A673 (cell line): ENCODE results near the gene NNMT. TPM values are rescaled to one million over a fixed set of nuclear protein-coding genes. Genes with fewer than 3 reads are reported as not detected.

Experiments
- BruUV-seq: library from RNA; stranded (reverse); fragments of 400-500 nt; replicated peaks from 2 replicates; lab custom pipeline; 2021; lab: Mats Ljungman, UMichigan
- CTCF ChIA-PET: fragments of 300-600 bp; sonication (Branson Sonifier 250); formaldehyde crosslinking; loops from one replicate; lab custom pipeline; 2022; ENCODE audit warnings: antibody characterized with exemption; lab: Charles Lee
- POLR2A ChIA-PET: fragments of 300-600 bp; sonication (Branson Sonifier 250); formaldehyde crosslinking; loops from one replicate; lab custom pipeline; 2022; ENCODE audit warnings: antibody characterized with exemption; ENCODE audit not compliant: low non-redundant PET; lab: Charles Lee
- DNase-seq: peaks from one replicate; pipeline ENCODE4 v3.0.0-alpha.2; 2015; ENCODE audit warnings: low spot score
- H3K27ac ChIP-seq: fragments of 200-600 bp; sonication (generic); 2 replicates; pipeline ENCODE4 v1.5.1; 2016; ENCODE audit warnings: mixed run types, low read depth, mild to moderate bottlenecking, mixed read lengths, antibody characterized with exemption, low read length; ENCODE audit not compliant: poor library complexity, severe bottlenecking
- H3K27me3 ChIP-seq: fragments of 200-600 bp; sonication (generic); replicated peaks from 2 replicates; pipeline ENCODE4 v1.6.1; 2017; ENCODE audit warnings: mixed run types, low read depth, mild to moderate bottlenecking, mixed read lengths, antibody characterized with exemption, low read length; ENCODE audit not compliant: insufficient read depth, poor library complexity
- H3K36me3 ChIP-seq: fragments of 200-600 bp; sonication (generic); 2 replicates; pipeline ENCODE4 v1.6.1; 2016; ENCODE audit warnings: mixed run types, mild to moderate bottlenecking, mixed read lengths, antibody characterized with exemption, low read length; ENCODE audit not compliant: insufficient read depth, poor library complexity, severe bottlenecking
- H3K4me1 ChIP-seq: fragments of 200-600 bp; sonication (generic); 2 replicates; pipeline ENCODE4 v1.6.1; 2017; ENCODE audit warnings: mixed run types, mild to moderate bottlenecking, mixed read lengths, antibody characterized with exemption, low read length; ENCODE audit not compliant: insufficient read depth, poor library complexity, severe bottlenecking
- H3K4me3 ChIP-seq: fragments of 200-600 bp; sonication (generic); 2 replicates; pipeline ENCODE4 v1.5.1; 2016; ENCODE audit warnings: low read depth, mixed run types, mild to moderate bottlenecking, mixed read lengths, low read length; ENCODE audit not compliant: poor library complexity, severe bottlenecking
- H3K9me3 ChIP-seq: fragments of 200-600 bp; sonication (generic); 2 replicates; pipeline ENCODE4 v1.6.1; 2016; ENCODE audit warnings: mixed run types, low read depth, mild to moderate bottlenecking, mixed read lengths, antibody characterized with exemption, low read length; ENCODE audit not compliant: poor library complexity, severe bottlenecking
- CTCF ChIP-seq: fragments of 300-800, 200-600 bp; sonication (generic); conservative IDR thresholded peaks from 2 replicates; pipeline ENCODE4 v1.5.1; 2017; ENCODE audit warnings: low read depth, mild to moderate bottlenecking, antibody characterized with exemption, low read length, moderate library complexity, mixed read lengths
- EZH2 ChIP-seq: fragments of 200-600 bp; sonication (generic); IDR thresholded peaks from 2 replicates; pipeline ENCODE4 v1.6.1; 2017; ENCODE audit warnings: borderline replicate concordance, low read depth, mild to moderate bottlenecking, mixed read lengths, antibody characterized with exemption, low read length; ENCODE audit not compliant: poor library complexity, severe bottlenecking
- intact Hi-C: fragments of 100-400 bp; cut with micrococcal nuclease; formaldehyde crosslinking; loops from one replicate; pipeline ENCODE4 v1.10.0; 2022; ENCODE audit not compliant: unreplicated experiment
- total RNA-seq: library from RNA; stranded (reverse); gene quantifications from 2 replicates; pipeline ENCODE4 v1.2.3, GENCODE V29; 2021

Gene NNMT
- total RNA-seq, 1 experiment from 2014 or later = 0.64 TPM

GRCh38 chr11:114298710-114299109, 2.5 kb downstream of the NNMT start:
- Histone ChIP-seq H3K27ac (no peak overlapping the region), H3K9me3 (no peaks in the 10 kb centered on the region), H3K27me3 (peaks cover 12% of the 10 kb centered on the region), H3K36me3 (no peaks in the 10 kb centered on the region), H3K4me3 (no peak overlapping the region), H3K4me1 (no peaks in the 10 kb centered on the region)
- no TSS peak for BruUV-seq
- POLR2A ChIA-PET = no interaction called here
- CTCF ChIA-PET = no interaction called here
- no peak for DNase-seq
- intact Hi-C loops = no loop called here
- TF ChIP-seq CTCF (no peak), EZH2 (no peak)

- POLR2A ChIA-PET = no interaction called here
- no peak overlapping the region for H3K27ac ChIP-seq
- no peak overlapping the region for H3K4me3 ChIP-seq
- TF ChIP-seq CTCF = no peak
- no peak for TF ChIP-seq EZH2
- H3K9me3 ChIP-seq = no peaks in the 10 kb centered on the region
- H3K36me3 ChIP-seq = no peaks in the 10 kb centered on the region
- CTCF ChIA-PET = no interaction called here
- intact Hi-C loops = no loop called here
- DNase-seq = no peak
- no peaks in the 10 kb centered on the region for H3K4me1 ChIP-seq
- BruUV-seq = no TSS peak
- peaks cover 18% of the 10 kb centered on the region for H3K27me3 ChIP-seq
These were observed 4.9 kb downstream of the NNMT start for GRCh38 chr11:114301088-114301487.

GRCh38 chr11:114301927-114302326, 5.7 kb downstream of the NNMT start:
- BruUV-seq = no TSS peak
- peaks cover 21% of the 10 kb centered on the region for H3K27me3 ChIP-seq
- no peak overlapping the region for H3K27ac ChIP-seq
- no peak for DNase-seq
- H3K4me3 ChIP-seq = no peak overlapping the region
- CTCF ChIA-PET = no interaction called here
- intact Hi-C loops = no loop called here
- POLR2A ChIA-PET = no interaction called here
- H3K9me3 ChIP-seq = no peaks in the 10 kb centered on the region
- no peaks in the 10 kb centered on the region for H3K4me1 ChIP-seq
- no peak for TF ChIP-seq EZH2
- TF ChIP-seq CTCF = no peak
- no peaks in the 10 kb centered on the region for H3K36me3 ChIP-seq
